ENCODE measurements around the gene TBC1D22A.

DNA sequence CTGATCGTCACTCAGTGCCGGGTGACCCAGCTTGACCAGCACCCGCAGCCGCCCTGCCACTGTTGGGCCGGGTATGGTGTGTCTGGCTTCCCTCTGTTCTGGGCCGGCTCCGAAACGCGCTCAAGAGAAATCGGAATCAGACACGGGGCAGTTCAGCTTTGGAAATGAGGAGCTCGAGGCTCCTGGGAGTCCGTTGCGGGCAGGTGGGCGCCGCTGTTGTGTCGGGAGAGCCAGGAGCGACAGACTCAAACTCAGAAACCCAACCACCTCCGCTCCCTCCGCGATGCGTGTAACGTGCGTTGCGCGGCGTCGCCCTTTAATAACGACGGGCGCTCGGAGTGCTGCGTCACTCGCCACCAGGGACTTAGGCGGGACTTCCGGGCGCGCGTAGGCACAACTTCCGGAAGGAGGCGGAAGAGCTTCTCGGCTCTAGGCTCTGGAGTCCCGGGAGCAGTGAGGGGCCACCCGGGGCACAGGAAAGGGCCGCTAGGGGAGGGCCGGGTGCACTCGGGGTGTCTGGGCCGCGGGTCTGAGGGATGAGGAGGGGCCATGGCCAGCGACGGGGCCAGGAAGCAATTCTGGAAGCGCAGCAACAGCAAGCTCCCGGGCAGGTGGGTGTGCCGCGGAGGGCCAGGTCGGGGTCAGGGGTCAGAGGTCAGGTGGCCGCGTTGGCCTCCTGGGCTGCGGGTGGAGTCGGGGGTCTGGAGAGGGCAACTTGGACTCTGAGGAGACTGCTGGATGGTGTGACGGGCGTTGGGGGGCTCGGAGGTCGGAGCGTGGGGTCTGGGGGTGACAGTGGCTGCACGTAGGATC lies at the start of gene TBC1D22A:
- TF ChIP-seq POLR2A (IDR thresholded peaks at IDR 0.05), result peak; percentile 96
- TF ChIP-seq CTCF (IDR thresholded peaks at IDR 0.05), result peak in 2 of 3 donors; percentile 21 to 29
